ENCODE results near the gene ELP5. TPM values are rescaled to one million over a fixed set of nuclear protein-coding genes. Genes with fewer than 3 reads are reported as not detected.

Gene ELP5
- total RNA-seq, 1 experiment from 2014 or later, result 49.6 TPM

DNA sequence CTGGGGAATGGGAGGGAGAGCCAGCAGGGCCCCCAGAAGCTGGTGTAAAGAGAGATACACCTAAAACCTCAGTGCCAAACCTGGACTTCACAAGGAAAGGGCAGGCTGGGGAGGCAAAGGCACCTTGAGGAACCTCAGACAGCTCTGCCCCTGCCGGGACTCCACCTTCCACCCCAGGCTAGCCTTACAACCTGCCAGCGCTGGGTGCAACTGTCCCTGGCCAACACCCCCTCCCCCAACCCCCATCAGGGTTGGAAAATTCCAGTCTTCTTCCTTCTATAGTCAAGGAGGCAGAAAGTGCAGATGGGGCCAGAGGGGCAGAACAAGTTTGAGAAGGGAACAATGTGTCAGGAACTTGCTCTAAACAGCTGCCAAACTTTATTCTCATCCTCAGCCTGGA lies 40.2 kb downstream of the ELP5 start:
- Histone ChIP-seq H2BK12ac (ENCODE audit: insufficient read length, low read depth, low read length) (no peak overlapping the region), H3K9ac (ENCODE audit: extremely low read depth, insufficient read length, low read length) (no peak overlapping the region), H4K5ac (ENCODE audit: insufficient read length, low read depth, low read length) (no peak overlapping the region), H3K23me2 (ENCODE audit: insufficient read length, low read depth, low read length, poor library complexity, severe bottlenecking) (peaks cover 4% of the 10 kb centered on the region), H3K23ac (ENCODE audit: insufficient read length, low read depth, low read length) (no peak overlapping the region), H3K9me3 (ENCODE audit: control insufficient read depth, low read depth, low read length) (no peaks in the 10 kb centered on the region), H3K79me1 (ENCODE audit: insufficient read depth, low read depth, low read length, poor library complexity, severe bottlenecking) (no peaks in the 10 kb centered on the region), H3K56ac (ENCODE audit: insufficient read length, low read depth, low read length) (no peak overlapping the region), H3K4me1 (ENCODE audit: insufficient read depth, low read length) (peaks cover 4% of the 10 kb centered on the region; the same call in 1 of the 2 replicates), H2BK15ac (ENCODE audit: low read depth, low read length) (no peak overlapping the region), H2BK120ac (ENCODE audit: low read depth, low read length, poor library complexity, severe bottlenecking) (no peak overlapping the region), H3K4ac (ENCODE audit: low read depth, low read length) (no peak overlapping the region), H2BK5ac (ENCODE audit: insufficient read length, low read length) (no peak overlapping the region), H2AFZ (ENCODE audit: low read length) (no peak overlapping the region), H3K4me2 (ENCODE audit: insufficient read depth, insufficient read length, low read length) (no peak overlapping the region), H3K18ac (ENCODE audit: insufficient read length, low read depth, low read length) (no peak overlapping the region), H3K27ac (ENCODE audit: insufficient read length, low read depth, low read length) (no peak overlapping the region), H2BK20ac (ENCODE audit: low read depth, low read length, poor library complexity, severe bottlenecking) (no peak overlapping the region), H4K91ac (ENCODE audit: insufficient read length, low read depth, low read length) (no peak overlapping the region), H2AK5ac (ENCODE audit: insufficient read length, low read length) (no peak overlapping the region), H3K79me2 (ENCODE audit: insufficient read depth, low read length) (no peaks in the 10 kb centered on the region), H4K8ac (replicated peaks; ENCODE audit: insufficient read length, low read depth, low read length) (no peak overlapping the region), H4K20me1 (ENCODE audit: control insufficient read depth, insufficient read depth, insufficient read length) (no peaks in the 10 kb centered on the region), H3K14ac (ENCODE audit: insufficient read depth, low read length) (no peak overlapping the region), H3T11ph (ENCODE audit: low read length) (no peak overlapping the region), H3K27me3 (ENCODE audit: insufficient read depth, low read length) (peaks cover 2% of the 10 kb centered on the region)
- TF ChIP-seq, protein P1, sequence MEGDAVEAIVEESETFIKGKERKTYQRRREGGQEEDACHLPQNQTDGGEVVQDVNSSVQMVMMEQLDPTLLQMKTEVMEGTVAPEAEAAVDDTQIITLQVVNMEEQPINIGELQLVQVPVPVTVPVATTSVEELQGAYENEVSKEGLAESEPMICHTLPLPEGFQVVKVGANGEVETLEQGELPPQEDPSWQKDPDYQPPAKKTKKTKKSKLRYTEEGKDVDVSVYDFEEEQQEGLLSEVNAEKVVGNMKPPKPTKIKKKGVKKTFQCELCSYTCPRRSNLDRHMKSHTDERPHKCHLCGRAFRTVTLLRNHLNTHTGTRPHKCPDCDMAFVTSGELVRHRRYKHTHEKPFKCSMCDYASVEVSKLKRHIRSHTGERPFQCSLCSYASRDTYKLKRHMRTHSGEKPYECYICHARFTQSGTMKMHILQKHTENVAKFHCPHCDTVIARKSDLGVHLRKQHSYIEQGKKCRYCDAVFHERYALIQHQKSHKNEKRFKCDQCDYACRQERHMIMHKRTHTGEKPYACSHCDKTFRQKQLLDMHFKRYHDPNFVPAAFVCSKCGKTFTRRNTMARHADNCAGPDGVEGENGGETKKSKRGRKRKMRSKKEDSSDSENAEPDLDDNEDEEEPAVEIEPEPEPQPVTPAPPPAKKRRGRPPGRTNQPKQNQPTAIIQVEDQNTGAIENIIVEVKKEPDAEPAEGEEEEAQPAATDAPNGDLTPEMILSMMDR (conservative IDR thresholded peaks at IDR 0.05), result no peak
- Mint-ChIP-seq H3K9me3 (peaks cover 3% of the 10 kb centered on the region in 2 experiments; a peak in 3 of 5 replicates), H3K27me3 (ENCODE audit: low read depth) (peaks cover 53% of the 10 kb centered on the region), H3K4me1 (peaks cover 14 to 31% of the 10 kb centered on the region in 2 experiments), H3K4me3 (no peak overlapping the region), H3K36me3 (ENCODE audit: insufficient read depth in 1 of 3, low read depth in 3 of 3) (peaks cover 0 to 9% (median 3%) of the 10 kb centered on the region in 3 experiments; a peak in 4 of 7 replicates), H3K27ac (no peak overlapping the region)
- no peak for DNase-seq
- WGBS (ENCODE audit: extremely low coverage, insufficient read length, low lambda C conversion rate), result no CpG with 5 or more reads among the region's 2 CpGs
